K562 (cell line): ENCODE measurements around the gene PRDX2. TPM values are rescaled to one million over a fixed set of nuclear protein-coding genes. Genes with fewer than 3 reads are reported as not detected.

Source experiments
- ATAC-seq: fragments of 200-7000 bp; cut with Tn5 transposase; 3 replicates; pipeline ENCODE4 v1.9.1; 2020; ENCODE audit warnings: moderate library complexity
- BruUV-seq: library from RNA; stranded (reverse); fragments of 400-500 nt; replicated peaks from 2 replicates; lab custom pipeline; 2021; lab: Mats Ljungman, UMichigan
- CTCF ChIA-PET: fragments of 300-600 bp; formaldehyde crosslinking; extraction: SDS; loops from one replicate; lab custom pipeline; 2021; ENCODE audit warnings: low intra/inter-chr PET ratio; lab: Yijun Ruan, JAX
- POLR2A ChIA-PET: fragments of 300-600, 350-650 bp; sonication (Branson Sonifier 250); formaldehyde crosslinking; extraction: SDS; loops from one replicate; lab custom pipeline; 2021; ENCODE audit warnings: antibody characterized with exemption, inconsistent platforms; lab: Yijun Ruan, JAX
- DNase-seq, 4 experiments: peaks; one replicate each; pipeline versions ENCODE4 v3.0.0 to v3.0.0-alpha.2; 2011 to 2018; ENCODE audit warnings: low spot score in 3 of 4, mixed read lengths in 3 of 4; ENCODE audit errors: extremely low read depth in 1 of 4
- FAIRE-seq: peaks from 2 replicates; lab custom pipeline; 2011; peaks lifted over from hg19 to GRCh38; lab: Jason Lieb, UNC
- H2AFZ ChIP-seq: 2 replicates; pipeline ENCODE4 v1.6.0; 2011; ENCODE audit warnings: low read depth, low read length, control low read depth, inconsistent platforms
- H3K27ac ChIP-seq: fragments of 200-600 bp; 3 replicates; pipeline ENCODE4 v1.8.0; 2011; ENCODE audit warnings: low read depth, mild to moderate bottlenecking, control low read depth, inconsistent platforms, low read length, moderate library complexity, mixed read lengths; ENCODE audit errors: extremely low read depth
- H3K27me3 ChIP-seq, 2 experiments: fragments of 300-600 bp in 1 of 2; 2 replicates in 1 of 2; 3 replicates in 1 of 2; pipeline versions ENCODE4 v1.6.0 to v1.8.0; 2011; ENCODE audit warnings: inconsistent platforms in 2 of 2, low read length in 2 of 2, mild to moderate bottlenecking in 1 of 2, mixed read lengths in 1 of 2, moderate library complexity in 1 of 2; ENCODE audit not compliant: control insufficient read depth in 2 of 2, insufficient read depth in 2 of 2
- H3K36me3 ChIP-seq: fragments of 300-600 bp; 3 replicates; pipeline ENCODE4 v1.8.0; 2011; ENCODE audit warnings: mild to moderate bottlenecking, low read length, inconsistent platforms; ENCODE audit not compliant: control insufficient read depth, insufficient read depth
- H3K4me1 ChIP-seq, 2 experiments: fragments of 200-600 bp in 1 of 2; replicated peaks in 1 of 2; 2 replicates in 1 of 2; 3 replicates in 1 of 2; pipeline versions ENCODE4 v1.5.1 to v1.8.0; 2011; ENCODE audit warnings: inconsistent platforms in 2 of 2, low read length in 2 of 2, mild to moderate bottlenecking in 1 of 2, mixed read lengths in 1 of 2, moderate library complexity in 1 of 2; ENCODE audit not compliant: control insufficient read depth in 2 of 2, insufficient read depth in 2 of 2
- H3K4me2 ChIP-seq: 2 replicates; pipeline ENCODE4 v1.6.1; 2011; ENCODE audit warnings: low read length, control low read depth, inconsistent platforms, mixed read lengths; ENCODE audit not compliant: insufficient read depth
- H3K4me3 ChIP-seq: fragments of 200-600 bp; sonication (generic), shearing (Covaris generic); 2 replicates; pipeline ENCODE4 v1.5.1; 2016; ENCODE audit warnings: control low read depth, inconsistent platforms
- H3K79me2 ChIP-seq: fragments of 200-600 bp; 3 replicates; pipeline ENCODE4 v1.8.0; 2011; ENCODE audit warnings: low read length, inconsistent platforms; ENCODE audit not compliant: control insufficient read depth, insufficient read depth
- H3K9ac ChIP-seq, 2 experiments: 2 replicates each; pipeline versions ENCODE4 v1.6.0 to v1.6.1; 2011; ENCODE audit warnings: low read depth in 2 of 2, low read length in 2 of 2, control low read depth in 1 of 2, inconsistent platforms in 1 of 2, mild to moderate bottlenecking in 1 of 2, mixed read lengths in 1 of 2; ENCODE audit not compliant: insufficient read depth in 1 of 2
- H3K9me1 ChIP-seq: one replicate; pipeline ENCODE4 v1.6.0; 2011; ENCODE audit warnings: inconsistent platforms, mild to moderate bottlenecking, low read length, moderate library complexity; ENCODE audit not compliant: control insufficient read depth, insufficient read depth
- H3K9me3 ChIP-seq: replicated peaks from 2 replicates; pipeline ENCODE4 v1.5.1; 2011; ENCODE audit warnings: low read depth, low read length, inconsistent platforms; ENCODE audit not compliant: control insufficient read depth, insufficient read depth
- H4K20me1 ChIP-seq: replicated peaks from 2 replicates; pipeline ENCODE4 v1.6.1; 2011; ENCODE audit warnings: low read length, inconsistent platforms, mixed read lengths; ENCODE audit not compliant: control insufficient read depth, insufficient read depth
- ARID1B ChIP-seq: fragments of 450-650 bp; IDR thresholded peaks from 2 replicates; pipeline ENCODE4 v1.6.1; 2016; ENCODE audit warnings: antibody characterized with exemption, mild to moderate bottlenecking, inconsistent platforms
- ARID4B ChIP-seq: sonication (generic); formaldehyde crosslinking; IDR thresholded peaks from 2 replicates; pipeline ENCODE4 v1.8.0; 2022; ENCODE audit warnings: mild to moderate bottlenecking, missing genetic modification reagents
- CCNT2 ChIP-seq: IDR thresholded peaks from 2 replicates; pipeline ENCODE4 v1.6.1; 2011; ENCODE audit warnings: borderline replicate concordance, low read depth, mild to moderate bottlenecking, moderate library complexity, mixed read lengths, low read length; ENCODE audit not compliant: insufficient read length; ENCODE audit errors: extremely low read depth
- ERF ChIP-seq: fragments of 450-650 bp; formaldehyde crosslinking; IDR thresholded peaks from 2 replicates; pipeline ENCODE4 v1.4.0; 2020; ENCODE audit warnings: mild to moderate bottlenecking, mixed read lengths
- KAT8 ChIP-seq: fragments of 450-650 bp; IDR thresholded peaks from 2 replicates; pipeline ENCODE4 v1.6.1; 2016; ENCODE audit warnings: low read depth, mild to moderate bottlenecking
- KDM4B ChIP-seq, 2 experiments: fragments of 450-650 bp in 1 of 2; sonication (generic) in 1 of 2; IDR thresholded peaks; 2 replicates each; pipeline ENCODE4 v1.6.1; 2016 to 2017; ENCODE audit warnings: borderline replicate concordance in 2 of 2, antibody characterized with exemption in 1 of 2, low read depth in 1 of 2, mild to moderate bottlenecking in 1 of 2
- MLX ChIP-seq, 2 experiments: fragments of 450-650 bp in 1 of 2; sonication (generic) in 1 of 2; formaldehyde crosslinking; conservative IDR thresholded peaks; 2 replicates each; pipeline versions ENCODE4 v1.4.0 to v1.8.1; 2020 to 2022; ENCODE audit warnings: mild to moderate bottlenecking in 1 of 2, missing genetic modification reagents in 1 of 2
- MTF1 ChIP-seq: fragments of 250-450 bp; sonication (Bioruptor Pico); IDR thresholded peaks from 2 replicates; pipeline ENCODE4 v1.9.0; 2021; ENCODE audit warnings: moderate library complexity, mild to moderate bottlenecking, inconsistent platforms, borderline replicate concordance
- NBN ChIP-seq: fragments of 450-650 bp; IDR thresholded peaks from 2 replicates; pipeline ENCODE4 v1.6.1; 2016; ENCODE audit warnings: low read depth, mild to moderate bottlenecking
- NR2C2 ChIP-seq, 2 experiments: fragments of 200-800 bp in 1 of 2; sonication (Bioruptor generic) in 1 of 2; sonication (generic) in 1 of 2; formaldehyde crosslinking in 1 of 2; IDR thresholded peaks; 2 replicates each; pipeline versions ENCODE4 v1.6.1 to v1.8.0; 2016 to 2022; ENCODE audit warnings: mild to moderate bottlenecking in 1 of 2, missing compliant biosample characterization in 1 of 2, missing genetic modification characterization in 1 of 2, missing genetic modification reagents in 1 of 2
- RAD21 ChIP-seq, 2 experiments: fragments of 250-450 bp in 1 of 2; fragments of 450-650 bp in 1 of 2; sonication (Bioruptor Pico) in 1 of 2; formaldehyde crosslinking in 1 of 2; IDR thresholded peaks in 1 of 2; conservative IDR thresholded peaks in 1 of 2; 2 replicates each; pipeline versions ENCODE4 v1.4.0 to v1.8.0; 2020 to 2022; ENCODE audit warnings: mild to moderate bottlenecking in 2 of 2, moderate library complexity in 1 of 2
- SMARCC2 ChIP-seq: fragments of 450-650 bp; IDR thresholded peaks from 2 replicates; pipeline ENCODE4 v1.6.1; 2017; ENCODE audit warnings: antibody characterized with exemption, moderate library complexity, mild to moderate bottlenecking, low read depth
- SPI1 ChIP-seq: IDR thresholded peaks from 2 replicates; pipeline ENCODE4 v1.6.1; 2011; ENCODE audit warnings: low read depth, low read length, control low read depth, borderline replicate concordance
- ZNF140 ChIP-seq: fragments of 250-450 bp; sonication (Bioruptor Pico); IDR thresholded peaks from 2 replicates; pipeline ENCODE4 v1.8.0; 2021; ENCODE audit warnings: moderate library complexity, mild to moderate bottlenecking, inconsistent platforms
- WGBS: fragments of 100-300 bp; shearing (Covaris generic); methylation state at CpG from one replicate; pipeline ENCODE4 v1.1.6; 2016; ENCODE audit warnings: low coverage, mixed read lengths; ENCODE audit not compliant: insufficient coverage; ENCODE audit errors: missing lambda C conversion rate; 5-methylcytosine and 5-hydroxymethylcytosine counted together
- in situ Hi-C: fragments of 300-500 bp; cut with MboI; formaldehyde crosslinking; loops from 4 replicates; pipeline ENCODE4 v1.15.0; 2018; ENCODE audit warnings: inconsistent platforms, mixed read lengths
- intact Hi-C: fragments of 100-400 bp; cut with micrococcal nuclease; formaldehyde crosslinking; loops from 2 replicates; pipeline ENCODE4 v1.14.2; 2022
- polyA plus RNA-seq, 8 experiments: library from polyadenylated mRNA; depleted of rRNA in 4 of 8; stranded (reverse) in 5 of 8; unstranded in 3 of 8; fragments of >200 nt; fragmentation: Nextera tagmentation in 2 of 8; fragmentation: Illumina TruSeq in 1 of 8; extraction: Ambion mirVana in 2 of 8; extraction: Trizol in 1 of 8; gene quantifications; 2 replicates each; pipeline versions ENCODE4 v1.2.1 to v1.2.3, GENCODE V29; 2011 to 2014; ENCODE audit warnings: inconsistent platforms in 1 of 8, missing spikeins in 1 of 8
- total RNA-seq, 7 experiments: library from RNA; depleted of rRNA in 6 of 7; stranded (reverse); fragments of >200 nt in 6 of 7; fragmentation: Illumina TruSeq in 2 of 7; extraction: Trizol in 2 of 7; gene quantifications; 2 replicates each; pipeline versions ENCODE4 v1.2.1 to v1.2.3, GENCODE V29; 2011 to 2021; ENCODE audit warnings: low replicate concordance in 1 of 7

The PRDX2 gene
- total and polyA plus RNA-seq, 9 of the 15 experiments (the other 6 are each of a cell fraction or from before 2014, with no cell fraction given) = 206 to 1,183 (median 415) TPM

GRCh38 chr19:12792051-12792852 lies 9.3 kb downstream of the PRDX2 start:
- Histone ChIP-seq H3K9ac (peak overlapping the region; percentile 89 to 97), H3K9me1 (no peaks in the 10 kb centered on the region), H3K36me3 (peaks cover 7% of the 10 kb centered on the region; the same call in 2 of the 3 replicates), H3K4me3 (peak overlapping the region; percentile 83), H2AFZ (0 out of 2 replicates have a peak overlapping the region, but pooled peaks have one; percentile 14), H3K79me2 (peaks cover 36% of the 10 kb centered on the region), H3K9me3 (no peaks in the 10 kb centered on the region), H3K4me2 (peak overlapping the region; percentile 96), H4K20me1 (peaks cover 13% of the 10 kb centered on the region; the same call in 1 of the 2 replicates), H3K4me1 (peaks cover 40 to 76% of the 10 kb centered on the region in 2 experiments), H3K27me3 (no peaks in the 10 kb centered on the region), H3K27ac (peak overlapping the region; percentile 89)
- under 1% methylated on average over 49 of the region's 84 CpGs for WGBS
- intact Hi-C loops = loop anchor here (10.0 kb wide), 1 partner anchor 227 kb away; no protein-coding TSS in a partner anchor
- ATAC-seq = peak; percentile 5
- BruUV-seq = TSS peak; percentile 81
- ChIA-PET CTCF (interaction anchor here (0.7 kb wide), 1 partner anchor 103 kb away, joined by 3 read pairs; no protein-coding TSS in a partner anchor), POLR2A (interaction anchor here (0.6 to 3.6 kb wide), 35 partner anchors 8 to 1426 kb away, joined by 3 to 44 read pairs (median 4); partner anchors contain the start of genes BEST2, DHPS, DNASE2 and GET3)
- in situ Hi-C loops = no loop called here
- peak; percentile 45 to 87 (median 62) for DNase-seq
- peak; percentile 52 for FAIRE-seq
- TF ChIP-seq SMARCC2 (no peak), ZNF140 (no peak), NR2C2 (CRISPR knock-in tag; IDR thresholded peaks at IDR 0.05) (peak; percentile 90), NR2C2 (tag; IDR thresholded peaks at IDR 0.05) (peak; percentile 89), ERF (CRISPR knock-in tag) (no peak), MLX (CRISPR knock-in tag; conservative IDR thresholded peaks at IDR 0.05) (no peak), ARID4B (CRISPR knock-in tag) (peak; percentile 94), KAT8 (no peak), KDM4B (IDR thresholded peaks at IDR 0.05; ENCODE audit: borderline replicate concordance in 2 of 2, low read depth in 1 of 2) (peak in 1 of 2 experiments; percentile 43; a peak in 1 of 4 replicates), RAD21 (CRISPR knock-in tag; conservative IDR thresholded peaks at IDR 0.05 in 1 of 2, IDR thresholded peaks at IDR 0.05 in 1 of 2) (no peak), SPI1 (peak; percentile 15; the same call in 1 of the 2 replicates), NBN (no peak), CCNT2 (peak; percentile 43), MTF1 (no peak), ARID1B (no peak)
